H1 (cell line): ENCODE data around the gene CLN6. TPM values are rescaled to one million over a fixed set of nuclear protein-coding genes. Genes with fewer than 3 reads are reported as not detected.

Experiments used
- CTCF ChIA-PET: fragments of 300-600 bp; sonication (Branson Sonifier 250); formaldehyde crosslinking; loops from one replicate; lab custom pipeline; 2021; ENCODE audit not compliant: partially characterized antibody; lab: Charles Lee
- POLR2A ChIA-PET: fragments of 300-600 bp; sonication (Branson Sonifier 250); formaldehyde crosslinking; loops from one replicate; lab custom pipeline; 2021; ENCODE audit warnings: inconsistent platforms; ENCODE audit not compliant: partially characterized antibody; lab: Charles Lee
- DNase-seq, 2 experiments: peaks; one replicate each; pipeline versions ENCODE4 v3.0.0 to v3.0.0-alpha.2; 2010 to 2022; ENCODE audit warnings: low spot score in 2 of 2, low read depth in 1 of 2, mixed read lengths in 1 of 2
- FAIRE-seq: peaks from 2 replicates; lab custom pipeline; 2011; peaks lifted over from hg19 to GRCh38; lab: Jason Lieb, UNC
- H2AFZ ChIP-seq: 2 replicates; pipeline ENCODE4 v1.8.1; 2012; ENCODE audit warnings: low read length, inconsistent platforms
- H2AK5ac ChIP-seq: 2 replicates; pipeline ENCODE4 v1.6.1; 2013; ENCODE audit warnings: low read depth, low read length
- H2BK120ac ChIP-seq: replicated peaks from 2 replicates; pipeline ENCODE3; 2013; ENCODE audit warnings: low read depth, low read length, inconsistent platforms
- H2BK12ac ChIP-seq: 2 replicates; pipeline ENCODE4 v1.6.1; 2013; ENCODE audit warnings: low read depth, low read length
- H2BK15ac ChIP-seq: 2 replicates; pipeline ENCODE4 v1.6.1; 2013; ENCODE audit warnings: low read length
- H2BK20ac ChIP-seq: 2 replicates; pipeline ENCODE4 v1.6.1; 2013; ENCODE audit warnings: low read length
- H2BK5ac ChIP-seq: 2 replicates; pipeline ENCODE4 v1.6.1; 2013; ENCODE audit warnings: low read depth, low read length
- H3K14ac ChIP-seq: 2 replicates; pipeline ENCODE4 v1.6.1; 2013; ENCODE audit warnings: inconsistent platforms; ENCODE audit not compliant: insufficient read length
- H3K18ac ChIP-seq: 2 replicates; pipeline ENCODE4 v1.6.1; 2013; ENCODE audit warnings: low read length; ENCODE audit errors: extremely low read depth
- H3K23ac ChIP-seq: 2 replicates; pipeline ENCODE4 v1.6.1; 2013; ENCODE audit warnings: inconsistent platforms; ENCODE audit not compliant: insufficient read length
- H3K23me2 ChIP-seq: 2 replicates; pipeline ENCODE4 v1.6.1; 2013; ENCODE audit warnings: low read depth, low read length
- H3K27ac ChIP-seq: 2 replicates; pipeline ENCODE4 v1.6.1; 2011; ENCODE audit warnings: low read depth, low read length, inconsistent platforms
- H3K27me3 ChIP-seq, 4 experiments: replicated peaks in 1 of 4; 1 replicate in 1 of 4; 2 replicates in 3 of 4; pipeline versions ENCODE4 v1.6.1 to v1.8.1; 2011 to 2013; ENCODE audit warnings: low read length in 3 of 4, mild to moderate bottlenecking in 3 of 4, inconsistent platforms in 2 of 4, mixed read lengths in 2 of 4, moderate library complexity in 1 of 4; ENCODE audit not compliant: control insufficient read depth in 3 of 4, insufficient read depth in 3 of 4; ENCODE audit errors: extremely low read depth in 1 of 4
- H3K36me3 ChIP-seq, 4 experiments: 2 replicates each; pipeline versions ENCODE4 v1.6.1 to v1.8.1; 2011 to 2013; ENCODE audit warnings: mild to moderate bottlenecking in 4 of 4, low read length in 3 of 4, moderate library complexity in 2 of 4, control low read depth in 1 of 4, inconsistent platforms in 1 of 4; ENCODE audit not compliant: insufficient read depth in 4 of 4, control insufficient read depth in 2 of 4
- H3K4ac ChIP-seq: replicated peaks from 2 replicates; pipeline ENCODE3; 2013; ENCODE audit warnings: low read length, low read depth, mixed read lengths, inconsistent platforms; ENCODE audit not compliant: insufficient read length
- H3K4me1 ChIP-seq, 4 experiments: replicated peaks in 1 of 4; 1 replicate in 1 of 4; 2 replicates in 3 of 4; pipeline versions ENCODE4 v1.6.1 to v1.8.1; 2011 to 2013; ENCODE audit warnings: low read length in 3 of 4, inconsistent platforms in 2 of 4, mixed read lengths in 1 of 4; ENCODE audit not compliant: insufficient read depth in 4 of 4, control insufficient read depth in 3 of 4
- H3K4me2 ChIP-seq, 2 experiments: 2 replicates each; pipeline versions ENCODE4 v1.6.1 to v1.8.1; 2011 to 2013; ENCODE audit warnings: low read depth in 2 of 2, low read length in 2 of 2, control low read depth in 1 of 2, inconsistent platforms in 1 of 2, mild to moderate bottlenecking in 1 of 2; ENCODE audit not compliant: insufficient read depth in 1 of 2
- H3K4me3 ChIP-seq, 4 experiments: fragments of 200-600, 300-600 bp in 1 of 4; sonication (generic), shearing (Covaris generic), sonication (Bioruptor Twin) in 1 of 4; 2 replicates each; pipeline versions ENCODE4 v1.5.1 to v1.8.1; 2011 to 2016; ENCODE audit warnings: low read length in 4 of 4, low read depth in 3 of 4, control low read depth in 2 of 4, inconsistent platforms in 2 of 4, mild to moderate bottlenecking in 2 of 4, mixed read lengths in 1 of 4, moderate library complexity in 1 of 4; ENCODE audit not compliant: insufficient read depth in 2 of 4; ENCODE audit errors: extremely low read depth in 1 of 4
- H3K56ac ChIP-seq: replicated peaks from 2 replicates; pipeline ENCODE3; 2013; ENCODE audit warnings: low read depth, mild to moderate bottlenecking, mixed read lengths, low read length, inconsistent platforms; ENCODE audit not compliant: insufficient read length
- H3K79me1 ChIP-seq: 2 replicates; pipeline ENCODE4 v1.6.1; 2013; ENCODE audit warnings: low read depth, low read length, control low read depth
- H3K79me2 ChIP-seq, 2 experiments: 2 replicates each; pipeline versions ENCODE4 v1.6.1 to v1.8.1; 2012 to 2013; ENCODE audit warnings: low read length in 2 of 2, mild to moderate bottlenecking in 2 of 2, inconsistent platforms in 1 of 2; ENCODE audit not compliant: insufficient read depth in 2 of 2, control insufficient read depth in 1 of 2
- H3K9ac ChIP-seq, 4 experiments: replicated peaks in 1 of 4; 1 replicate in 1 of 4; 2 replicates in 3 of 4; pipeline versions ENCODE4 v1.6.1 to v1.8.1; 2011 to 2013; ENCODE audit warnings: low read depth in 3 of 4, low read length in 3 of 4, control low read depth in 2 of 4, mild to moderate bottlenecking in 2 of 4, moderate library complexity in 2 of 4, inconsistent platforms in 1 of 4; ENCODE audit errors: extremely low read depth in 1 of 4
- H3K9me3 ChIP-seq, 2 experiments: 2 replicates each; pipeline versions ENCODE4 v1.6.1 to v1.8.1; 2012 to 2013; ENCODE audit warnings: mild to moderate bottlenecking in 2 of 2, moderate library complexity in 2 of 2, control low read depth in 1 of 2, inconsistent platforms in 1 of 2, low read depth in 1 of 2, low read length in 1 of 2, mixed read lengths in 1 of 2; ENCODE audit not compliant: insufficient read depth in 2 of 2
- H4K20me1 ChIP-seq, 2 experiments: replicated peaks in 1 of 2; 2 replicates each; pipeline versions ENCODE3 to v1.8.1; 2011 to 2013; ENCODE audit warnings: inconsistent platforms in 2 of 2, low read length in 2 of 2, mild to moderate bottlenecking in 1 of 2; ENCODE audit not compliant: insufficient read depth in 2 of 2, control insufficient read depth in 1 of 2
- H4K5ac ChIP-seq: 2 replicates; pipeline ENCODE4 v1.6.1; 2013; ENCODE audit warnings: low read length, low read depth, mixed read lengths, inconsistent platforms; ENCODE audit not compliant: insufficient read length
- H4K8ac ChIP-seq: 2 replicates; pipeline ENCODE4 v1.8.0; 2013; ENCODE audit warnings: mild to moderate bottlenecking, moderate library complexity, low read length, inconsistent platforms; ENCODE audit not compliant: insufficient read depth; ENCODE audit errors: extremely low read depth
- H4K91ac ChIP-seq: replicated peaks from 2 replicates; pipeline ENCODE3; 2013; ENCODE audit warnings: low read length, mixed read lengths, inconsistent platforms; ENCODE audit not compliant: insufficient read length
- CHD1 ChIP-seq: IDR thresholded peaks from 2 replicates; pipeline ENCODE4 v1.6.1; 2012; ENCODE audit warnings: low read depth, low read length, improper control_type of control experiment
- CHD2 ChIP-seq: IDR thresholded peaks from 2 replicates; pipeline ENCODE4 v1.6.1; 2012; ENCODE audit warnings: low read length, improper control_type of control experiment
- MAFK ChIP-seq: IDR thresholded peaks from 2 replicates; pipeline ENCODE4 v1.6.1; 2012; ENCODE audit warnings: low read depth, mild to moderate bottlenecking, improper control_type of control experiment, low read length
- POU5F1 ChIP-seq: IDR thresholded peaks from 2 replicates; pipeline ENCODE4 v1.6.1; 2011; ENCODE audit warnings: low read depth, mild to moderate bottlenecking, low read length, moderate library complexity
- RXRA ChIP-seq: IDR thresholded peaks from 2 replicates; pipeline ENCODE4 v1.6.1; 2011; ENCODE audit warnings: low read depth, mild to moderate bottlenecking, low read length, moderate library complexity; ENCODE audit not compliant: insufficient read depth
- SP4 ChIP-seq: IDR thresholded peaks from 2 replicates; pipeline ENCODE4 v1.6.1; 2012; ENCODE audit warnings: low read length, inconsistent platforms
- TCF12 ChIP-seq: IDR thresholded peaks from 2 replicates; pipeline ENCODE4 v1.6.1; 2011; ENCODE audit warnings: low read depth, mild to moderate bottlenecking, low read length
- YY1 ChIP-seq: IDR thresholded peaks from 2 replicates; pipeline ENCODE4 v1.6.1; 2011; ENCODE audit warnings: low read depth, mild to moderate bottlenecking, low read length
- WGBS, 2 experiments: shearing (Covaris generic) in 1 of 2; methylation state at CpG; one replicate each; pipeline versions ENCODE4 v1.1.6 to v1.1.7; 2013 to 2015; ENCODE audit warnings: low lambda C conversion rate in 2 of 2, mixed read lengths in 2 of 2, inconsistent platforms in 1 of 2, low coverage in 1 of 2, missing lambda C conversion rate in 1 of 2; ENCODE audit not compliant: insufficient replicate concordance in 2 of 2, insufficient coverage in 1 of 2, insufficient read length in 1 of 2; ENCODE audit errors: extremely low coverage in 1 of 2, missing lambda C conversion rate in 1 of 2; 5-methylcytosine and 5-hydroxymethylcytosine counted together
- polyA plus RNA-seq, 7 experiments: library from polyadenylated mRNA; depleted of rRNA in 3 of 7; stranded (reverse) in 5 of 7; unstranded in 2 of 7; fragments of >200 nt in 5 of 7; fragments of 200-250 nt in 2 of 7; gene quantifications; 1 replicate in 5 of 7; 2 replicates in 1 of 7; 4 replicates in 1 of 7; pipeline versions ENCODE4 v1.2.1 to v1.2.3, GENCODE V29; 2011 to 2013; ENCODE audit warnings: missing spikeins in 2 of 7, mixed read lengths in 2 of 7
- total RNA-seq: library from RNA; stranded (reverse); fragmentation: NEBNext Ultra II Directional; extraction: Animal tissue kit (Norgen Biotek cat#: 25700); gene quantifications from 2 replicates; pipeline ENCODE4 v1.2.1, GENCODE V29; 2021
- TF ChIP-seq, protein P1 (sequence below): IDR thresholded peaks from 2 replicates; pipeline ENCODE4 v1.6.1; 2012; ENCODE audit warnings: inconsistent platforms
- TF ChIP-seq, protein P2 (sequence below): IDR thresholded peaks from 2 replicates; pipeline ENCODE4 v1.6.1; 2012; ENCODE audit warnings: inconsistent platforms

Gene CLN6
- total and polyA plus RNA-seq, 2 of the 8 experiments (the other 6 are each of a cell fraction or from before 2014, with no cell fraction given), result 60.0 to 137 TPM

DNA sequence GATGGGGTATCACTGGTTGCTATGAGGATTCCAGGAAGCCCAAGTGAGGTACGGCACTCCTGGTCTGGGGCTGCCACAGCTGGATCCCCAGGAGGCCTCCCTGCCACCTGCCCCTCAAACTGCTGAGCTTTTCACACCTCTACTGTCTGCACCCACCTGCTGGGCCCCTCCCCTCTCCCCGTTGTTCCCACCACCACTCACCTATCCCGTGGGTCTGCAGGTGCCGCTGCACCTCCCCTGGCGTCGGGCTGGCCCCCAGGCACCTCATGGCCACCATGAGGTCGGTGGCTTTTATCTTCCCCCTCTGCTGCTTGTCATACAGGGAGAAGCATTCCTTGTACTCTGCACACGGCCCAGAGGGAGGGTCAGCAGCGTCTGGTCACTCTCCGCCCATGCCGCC is 30.2 kb downstream of the CLN6 start:
- peaks cover 2% of the 10 kb centered on the region; the same call in 1 of the 2 replicates for H3K79me1 ChIP-seq
- H3K36me3 ChIP-seq, result no peaks in the 10 kb centered on the region
- no peak for TF ChIP-seq RXRA
- TF ChIP-seq SP4, result no peak
- TF ChIP-seq, protein P1, sequence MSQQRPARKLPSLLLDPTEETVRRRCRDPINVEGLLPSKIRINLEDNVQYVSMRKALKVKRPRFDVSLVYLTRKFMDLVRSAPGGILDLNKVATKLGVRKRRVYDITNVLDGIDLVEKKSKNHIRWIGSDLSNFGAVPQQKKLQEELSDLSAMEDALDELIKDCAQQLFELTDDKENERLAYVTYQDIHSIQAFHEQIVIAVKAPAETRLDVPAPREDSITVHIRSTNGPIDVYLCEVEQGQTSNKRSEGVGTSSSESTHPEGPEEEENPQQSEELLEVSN, result peak; percentile 71
- no peak for TF ChIP-seq YY1
- TF ChIP-seq, protein P2, sequence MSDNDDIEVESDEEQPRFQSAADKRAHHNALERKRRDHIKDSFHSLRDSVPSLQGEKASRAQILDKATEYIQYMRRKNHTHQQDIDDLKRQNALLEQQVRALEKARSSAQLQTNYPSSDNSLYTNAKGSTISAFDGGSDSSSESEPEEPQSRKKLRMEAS, result peak; percentile 62
- no peak for TF ChIP-seq POU5F1
- no peak for TF ChIP-seq TCF12
- TF ChIP-seq CHD2, result no peak
- TF ChIP-seq CHD1, result no peak
- no peak for TF ChIP-seq MAFK
- H2AFZ ChIP-seq, result no peak overlapping the region
- H3K27me3 ChIP-seq, result no peaks in the 10 kb centered on the region
- no peak overlapping the region for H3K4me3 ChIP-seq
- H3K14ac ChIP-seq, result no peak overlapping the region
- H2BK20ac ChIP-seq, result no peak overlapping the region
- ChIA-PET POLR2A (interaction anchor here (2.3 kb wide), 1 partner anchor 29 kb away, joined by 5 read pairs; no protein-coding TSS in a partner anchor), CTCF (interaction anchor here (0.6 to 11.6 kb wide), 3 partner anchors 11 to 788 kb away, joined by 3 to 101 read pairs (median 3); no protein-coding TSS in a partner anchor)
- no peaks in the 10 kb centered on the region for H3K23me2 ChIP-seq
- no peaks in the 10 kb centered on the region for H3K79me2 ChIP-seq
- H2BK15ac ChIP-seq, result no peak overlapping the region
- no peak overlapping the region for H4K5ac ChIP-seq
- no peak overlapping the region for H4K91ac ChIP-seq
- H3K18ac ChIP-seq, result no peak overlapping the region
- no peak overlapping the region for H2BK12ac ChIP-seq
- H3K27ac ChIP-seq, result no peak overlapping the region
- H2BK120ac ChIP-seq, result no peak overlapping the region
- no peak overlapping the region for H3K9ac ChIP-seq
- H3K4ac ChIP-seq, result no peak overlapping the region
- WGBS, 2 experiments, result 74% methylated on average over 11 of the region's 11 CpGs; no CpG with 5 or more reads in 1 of the 2 experiments
- H3K4me2 ChIP-seq, result no peak overlapping the region
- DNase-seq (no peak), FAIRE-seq (no peak)
- H4K20me1 ChIP-seq, result peaks cover 12 to 20% of the 10 kb centered on the region in 2 experiments
- H2AK5ac ChIP-seq, result no peak overlapping the region
- peak overlapping the region; percentile 79; the same call in 1 of the 2 replicates for H4K8ac ChIP-seq
- H3K4me1 ChIP-seq, result peaks cover 0 to 16% (median 12%) of the 10 kb centered on the region in 4 experiments; a peak in 6 of 7 replicates
- H3K23ac ChIP-seq, result no peak overlapping the region
- H3K56ac ChIP-seq, result no peak overlapping the region
- no peak overlapping the region for H2BK5ac ChIP-seq
- no peaks in the 10 kb centered on the region for H3K9me3 ChIP-seq
